OCI-LY1 (cell line): ENCODE results near the gene ARHGEF25.

Source experiments
- H2AFZ ChIP-seq: fragments of 200-600 bp; sonication (generic), shearing (Covaris generic); 2 replicates; pipeline ENCODE4 v1.6.0; 2014; ENCODE audit warnings: antibody characterized with exemption, mild to moderate bottlenecking, low read length
- H3F3A ChIP-seq: fragments of 200-600 bp; sonication (generic), shearing (Covaris generic); 2 replicates; pipeline ENCODE4 v1.6.0; 2014; ENCODE audit warnings: mild to moderate bottlenecking, antibody characterized with exemption, low read length, moderate library complexity; ENCODE audit not compliant: insufficient read depth
- H3K27ac ChIP-seq: fragments of 200-600 bp; sonication (generic); 2 replicates; pipeline ENCODE4 v1.5.1; 2014; ENCODE audit warnings: low read length, mixed run types, mild to moderate bottlenecking, low read depth; ENCODE audit not compliant: poor library complexity, severe bottlenecking
- H3K27me3 ChIP-seq: fragments of 200-600 bp; sonication (generic); 2 replicates; pipeline ENCODE4 v1.6.0; 2014; ENCODE audit warnings: antibody characterized with exemption, mild to moderate bottlenecking, low read length, moderate library complexity; ENCODE audit not compliant: insufficient read depth
- H3K36me3 ChIP-seq: fragments of 200-600 bp; sonication (generic); 2 replicates; pipeline ENCODE4 v1.6.1; 2014; ENCODE audit warnings: mild to moderate bottlenecking, antibody characterized with exemption, low read length, moderate library complexity, mixed read lengths; ENCODE audit not compliant: insufficient read depth
- H3K4me1 ChIP-seq: fragments of 200-600 bp; sonication (generic); 2 replicates; pipeline ENCODE4 v1.5.1; 2014; ENCODE audit warnings: mild to moderate bottlenecking, low read length, moderate library complexity; ENCODE audit not compliant: insufficient read depth, severe bottlenecking
- H3K4me2 ChIP-seq: fragments of 200-600 bp; sonication (generic), shearing (Covaris generic); 2 replicates; pipeline ENCODE4 v1.6.1; 2014; ENCODE audit warnings: low read length
- H3K4me3 ChIP-seq: fragments of 200-600 bp; sonication (generic); 2 replicates; pipeline ENCODE4 v1.5.1; 2014; ENCODE audit warnings: low read length, low read depth, mild to moderate bottlenecking, mixed read lengths; ENCODE audit not compliant: poor library complexity, severe bottlenecking
- H3K79me2 ChIP-seq: fragments of 200-600 bp; shearing (Covaris generic); 2 replicates; pipeline ENCODE4 v1.6.1; 2016; ENCODE audit warnings: mixed run types, low read length, mixed read lengths; ENCODE audit not compliant: insufficient read depth
- H3K9ac ChIP-seq: fragments of 200-600 bp; sonication (generic), shearing (Covaris generic); 2 replicates; pipeline ENCODE4 v1.6.1; 2014; ENCODE audit warnings: mild to moderate bottlenecking, low read length, mixed read lengths
- H3K9me2 ChIP-seq: fragments of 200-600 bp; sonication (generic), shearing (Covaris generic); 2 replicates; pipeline ENCODE4 v1.6.1; 2014; ENCODE audit warnings: low read depth, mild to moderate bottlenecking, low read length, mixed read lengths
- H3K9me3 ChIP-seq: fragments of 200-600 bp; shearing (Covaris generic); 2 replicates; pipeline ENCODE4 v1.6.1; 2014; ENCODE audit warnings: low read length, mixed read lengths
- H4K20me1 ChIP-seq: fragments of 200-600 bp; sonication (generic), shearing (Covaris generic); 2 replicates; pipeline ENCODE4 v1.6.0; 2016; ENCODE audit warnings: mild to moderate bottlenecking, low read length; ENCODE audit not compliant: insufficient read depth
- CTCF ChIP-seq: fragments of 200-600 bp; sonication (generic), shearing (Covaris generic); IDR thresholded peaks from 2 replicates; pipeline ENCODE4 v1.5.1; 2017; ENCODE audit warnings: mild to moderate bottlenecking, antibody characterized with exemption, low read length, moderate library complexity, mixed read lengths
- EZH2 ChIP-seq: fragments of 200-600 bp; sonication (generic), shearing (Covaris generic); IDR thresholded peaks from 2 replicates; pipeline ENCODE4 v1.8.0; 2017; ENCODE audit warnings: borderline replicate concordance, mixed run types, mild to moderate bottlenecking, antibody characterized with exemption, low read length, moderate library complexity, mixed read lengths

The ARHGEF25 gene

GRCh38 chr12:57602544-57602943 lies 8.7 kb upstream of the ARHGEF25 start:
- Histone ChIP-seq H3K27ac (no peak overlapping the region), H3K9me3 (no peaks in the 10 kb centered on the region), H3K9ac (no peak overlapping the region), H3K4me2 (no peak overlapping the region), H4K20me1 (no peaks in the 10 kb centered on the region), H3K27me3 (no peaks in the 10 kb centered on the region), H3K79me2 (no peaks in the 10 kb centered on the region), H3K4me3 (no peak overlapping the region), H3K9me2 (no peaks in the 10 kb centered on the region), H3K4me1 (peaks cover 16% of the 10 kb centered on the region), H3F3A (no peaks in the 10 kb centered on the region), H2AFZ (no peak overlapping the region), H3K36me3 (peaks cover 29% of the 10 kb centered on the region; the same call in 1 of the 2 replicates)
- TF ChIP-seq EZH2 (no peak), CTCF (no peak)

- Histone ChIP-seq H3K4me1 (peaks cover 16% of the 10 kb centered on the region), H3K9ac (no peak overlapping the region), H3K27ac (no peak overlapping the region), H3F3A (no peaks in the 10 kb centered on the region), H3K9me2 (no peaks in the 10 kb centered on the region), H2AFZ (no peak overlapping the region), H3K4me3 (no peak overlapping the region), H3K4me2 (no peak overlapping the region), H3K36me3 (peaks cover 29% of the 10 kb centered on the region; the same call in 1 of the 2 replicates), H3K27me3 (no peaks in the 10 kb centered on the region), H3K9me3 (no peaks in the 10 kb centered on the region), H4K20me1 (no peaks in the 10 kb centered on the region), H3K79me2 (no peaks in the 10 kb centered on the region)
- TF ChIP-seq CTCF (no peak), EZH2 (no peak)
Observed at GRCh38 chr12:57603324-57603723, 7.9 kb upstream of the ARHGEF25 start.

GRCh38 chr12:57603815-57604453 lies 7.3 kb upstream of the ARHGEF25 start:
- H3K4me2 ChIP-seq: peak overlapping the region; percentile 94
- H3K9me2 ChIP-seq: no peaks in the 10 kb centered on the region
- H3F3A ChIP-seq: no peaks in the 10 kb centered on the region
- TF ChIP-seq EZH2 (no peak), CTCF (no peak)
- no peaks in the 10 kb centered on the region for H3K27me3 ChIP-seq
- H3K9me3 ChIP-seq: no peaks in the 10 kb centered on the region
- H2AFZ ChIP-seq: 0 out of 2 replicates have a peak overlapping the region, but pooled peaks have one; percentile 19
- peaks cover 25% of the 10 kb centered on the region; the same call in 1 of the 2 replicates for H3K36me3 ChIP-seq
- H3K4me3 ChIP-seq: peak overlapping the region; percentile 70
- no peaks in the 10 kb centered on the region for H4K20me1 ChIP-seq
- H3K27ac ChIP-seq: no peak overlapping the region
- no peaks in the 10 kb centered on the region for H3K79me2 ChIP-seq
- peaks cover 16% of the 10 kb centered on the region for H3K4me1 ChIP-seq
- H3K9ac ChIP-seq: peak overlapping the region; percentile 72; the same call in 1 of the 2 replicates
